K562 (cell line): ENCODE measurements around the gene HLA-DOA. TPM values are rescaled to one million over a fixed set of nuclear protein-coding genes. Genes with fewer than 3 reads are reported as not detected.

Source experiments
- ADNP ChIP-seq: fragments of 200-800 bp; sonication (Bioruptor generic); IDR thresholded peaks from 2 replicates; pipeline ENCODE4 v1.6.1; 2016; ENCODE audit warnings: missing genetic modification characterization, missing compliant biosample characterization
- BRF1 ChIP-seq: IDR thresholded peaks from 3 replicates; pipeline ENCODE4 v1.6.1; 2011; ENCODE audit warnings: borderline replicate concordance, mild to moderate bottlenecking; ENCODE audit not compliant: insufficient read length; ENCODE audit errors: extremely low read depth
- E2F8 ChIP-seq: fragments of 450-650 bp; IDR thresholded peaks from 2 replicates; pipeline ENCODE4 v1.7.1; 2018; ENCODE audit warnings: mild to moderate bottlenecking, low read depth; ENCODE audit not compliant: partially characterized antibody
- ELF1 ChIP-seq: fragments of 200-800 bp; sonication (Bioruptor generic); IDR thresholded peaks from 2 replicates; pipeline ENCODE4 v1.6.1; 2016; ENCODE audit warnings: missing genetic modification characterization, missing compliant biosample characterization
- EZH2 ChIP-seq: IDR thresholded peaks from 2 replicates; pipeline ENCODE4 v1.6.1; 2012; ENCODE audit warnings: low read depth, mild to moderate bottlenecking, inconsistent platforms, low read length, borderline replicate concordance
- HOXB6 ChIP-seq: fragments of 250-450 bp; sonication (Bioruptor Pico); IDR thresholded peaks from 2 replicates; pipeline ENCODE4 v1.5.1; 2022; ENCODE audit warnings: mild to moderate bottlenecking, borderline replicate concordance
- IRF9 ChIP-seq: fragments of 450-650 bp; IDR thresholded peaks from 2 replicates; pipeline ENCODE4 v1.6.1; 2016; ENCODE audit warnings: missing biosample characterization, missing genetic modification characterization
- JUND ChIP-seq, 2 experiments: IDR thresholded peaks; 2 replicates in 1 of 2; 3 replicates in 1 of 2; pipeline ENCODE4 v1.6.1; 2011; ENCODE audit warnings: borderline replicate concordance in 2 of 2, low read depth in 2 of 2, low read length in 2 of 2, improper control_type of control experiment in 1 of 2, missing biosample characterization in 1 of 2, missing genetic modification characterization in 1 of 2, missing genetic modification reagents in 1 of 2
- KAT7 ChIP-seq: sonication (generic); formaldehyde crosslinking; IDR thresholded peaks from 2 replicates; pipeline ENCODE4 v1.8.0; 2022; ENCODE audit warnings: missing genetic modification reagents, mild to moderate bottlenecking, borderline replicate concordance
- MAZ ChIP-seq, 2 experiments: fragments of 450-650 bp in 1 of 2; sonication (generic) in 1 of 2; formaldehyde crosslinking; IDR thresholded peaks in 1 of 2; conservative IDR thresholded peaks in 1 of 2; 2 replicates each; pipeline versions ENCODE4 v1.4.0 to v1.5.0; 2020; ENCODE audit warnings: mild to moderate bottlenecking in 1 of 2, missing genetic modification reagents in 1 of 2
- MNT ChIP-seq, 2 experiments: fragments of 450-650 bp; conservative IDR thresholded peaks; 2 replicates each; pipeline ENCODE4 v1.6.1; 2017; ENCODE audit warnings: mild to moderate bottlenecking in 2 of 2, moderate library complexity in 2 of 2
- MTF1 ChIP-seq: fragments of 250-450 bp; sonication (Bioruptor Pico); IDR thresholded peaks from 2 replicates; pipeline ENCODE4 v1.9.0; 2021; ENCODE audit warnings: moderate library complexity, mild to moderate bottlenecking, inconsistent platforms, borderline replicate concordance
- NCOA1 ChIP-seq: fragments of 450-650 bp; IDR thresholded peaks from 2 replicates; pipeline ENCODE4 v1.6.1; 2016; ENCODE audit warnings: low read depth
- NFYB ChIP-seq: IDR thresholded peaks from 2 replicates; pipeline ENCODE4 v1.6.1; 2011; ENCODE audit warnings: mild to moderate bottlenecking, moderate library complexity; ENCODE audit not compliant: insufficient read length; ENCODE audit errors: extremely low read depth
- RBM22 ChIP-seq: fragments of 200-400 bp; formaldehyde crosslinking; IDR thresholded peaks from 2 replicates; pipeline ENCODE4 v1.6.1; 2018; ENCODE audit warnings: low read length, low read depth; ENCODE audit not compliant: poor library complexity, severe bottlenecking
- TCF7 ChIP-seq: sonication (generic); IDR thresholded peaks from 2 replicates; pipeline ENCODE4 v1.6.1; 2016; ENCODE audit warnings: antibody characterized with exemption, borderline replicate concordance
- ZEB2 ChIP-seq: fragments of 450-650 bp; IDR thresholded peaks from 2 replicates; pipeline ENCODE4 v1.6.1; 2016
- ZKSCAN8 ChIP-seq: fragments of 200-800 bp; sonication (Bioruptor generic); IDR thresholded peaks from 2 replicates; pipeline ENCODE4 v1.6.1; 2016; ENCODE audit warnings: missing genetic modification characterization, missing compliant biosample characterization
- ZNF239 ChIP-seq: fragments of 250-450 bp; sonication (Bioruptor Pico); IDR thresholded peaks from 2 replicates; pipeline ENCODE4 v1.4.0; 2020; ENCODE audit warnings: mild to moderate bottlenecking
- polyA plus RNA-seq, 8 experiments: library from polyadenylated mRNA; depleted of rRNA in 4 of 8; stranded (reverse) in 5 of 8; unstranded in 3 of 8; fragments of >200 nt; fragmentation: Nextera tagmentation in 2 of 8; fragmentation: Illumina TruSeq in 1 of 8; extraction: Ambion mirVana in 2 of 8; extraction: Trizol in 1 of 8; gene quantifications; 2 replicates each; pipeline versions ENCODE4 v1.2.1 to v1.2.3, GENCODE V29; 2011 to 2014; ENCODE audit warnings: inconsistent platforms in 1 of 8, missing spikeins in 1 of 8
- total RNA-seq, 7 experiments: library from RNA; depleted of rRNA in 6 of 7; stranded (reverse); fragments of >200 nt in 6 of 7; fragmentation: Illumina TruSeq in 2 of 7; extraction: Trizol in 2 of 7; gene quantifications; 2 replicates each; pipeline versions ENCODE4 v1.2.1 to v1.2.3, GENCODE V29; 2011 to 2021; ENCODE audit warnings: low replicate concordance in 1 of 7
- TF ChIP-seq, protein P1 (sequence below): fragments of 450-650 bp; formaldehyde crosslinking; IDR thresholded peaks from 2 replicates; pipeline ENCODE4 v1.4.0; 2020; ENCODE audit warnings: mild to moderate bottlenecking

The HLA-DOA gene
- total and polyA plus RNA-seq, 9 of the 15 experiments (the other 6 are each of a cell fraction or from before 2014, with no cell fraction given): 0.07 TPM; not detected in 8

GRCh38 chr6:32968093-32968866 is 41.1 kb downstream of the HLA-DOA start, which contains the start of gene BRD2 (continued):
- TF ChIP-seq E2F8 (peak; percentile 87), RBM22 (peak; percentile 90), IRF9 (tag) (no peak), MTF1 (CRISPR knock-in tag) (no peak), JUND (IDR thresholded peaks at IDR 0.05; ENCODE audit: borderline replicate concordance, low read depth, low read length) (peak; percentile 52), JUND (tag; IDR thresholded peaks at IDR 0.05; ENCODE audit: borderline replicate concordance, low read depth, low read length) (0 out of 3 replicates have a peak, but pooled peaks have one; percentile 11), ZKSCAN8 (CRISPR knock-in tag) (no peak), TCF7 (no peak; the same call in 1 of the 2 replicates), KAT7 (peak; percentile 90; the same call in 1 of the 2 replicates), ADNP (tag) (no peak), MNT (conservative IDR thresholded peaks at IDR 0.05) (no peak), EZH2 (no peak), BRF1 (no peak), MAZ (CRISPR knock-in tag; conservative IDR thresholded peaks at IDR 0.05 in 1 of 2, IDR thresholded peaks at IDR 0.05 in 1 of 2) (peak; percentile 95 to 98), ZEB2 (peak; percentile 9; the same call in 1 of the 2 replicates), NCOA1 (peak; percentile 52; the same call in 1 of the 2 replicates), ZNF239 (CRISPR knock-in tag) (no peak), NFYB (no peak), ELF1 (no peak), HOXB6 (CRISPR knock-in tag) (no peak)
- TF ChIP-seq, protein P1, sequence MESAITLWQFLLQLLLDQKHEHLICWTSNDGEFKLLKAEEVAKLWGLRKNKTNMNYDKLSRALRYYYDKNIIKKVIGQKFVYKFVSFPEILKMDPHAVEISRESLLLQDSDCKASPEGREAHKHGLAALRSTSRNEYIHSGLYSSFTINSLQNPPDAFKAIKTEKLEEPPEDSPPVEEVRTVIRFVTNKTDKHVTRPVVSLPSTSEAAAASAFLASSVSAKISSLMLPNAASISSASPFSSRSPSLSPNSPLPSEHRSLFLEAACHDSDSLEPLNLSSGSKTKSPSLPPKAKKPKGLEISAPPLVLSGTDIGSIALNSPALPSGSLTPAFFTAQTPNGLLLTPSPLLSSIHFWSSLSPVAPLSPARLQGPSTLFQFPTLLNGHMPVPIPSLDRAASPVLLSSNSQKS: no peak
